ENCODE measurements around the gene CAMK1.

CAMK1 gene

DNA sequence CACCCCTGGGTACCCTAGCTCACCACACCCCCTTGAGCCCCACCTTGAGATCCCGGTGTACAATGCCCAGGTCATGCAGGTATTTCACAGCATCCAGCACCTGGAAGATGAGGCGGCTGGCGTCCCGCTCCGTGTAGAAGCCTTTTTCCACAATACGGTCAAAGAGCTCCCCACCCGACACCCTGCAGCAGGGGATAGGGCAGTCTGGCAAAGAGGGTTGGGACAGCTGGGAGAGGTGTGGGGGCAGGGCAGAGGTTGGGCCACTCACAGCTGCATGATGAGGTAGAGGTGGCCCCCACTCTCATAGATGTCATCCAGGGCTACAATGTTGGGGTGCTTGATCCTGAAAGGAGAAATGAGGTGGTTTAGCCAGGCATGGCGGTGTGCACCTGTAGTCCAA, 6.9 kb downstream of the CAMK1 start:
- TF ChIP-seq, protein P1, sequence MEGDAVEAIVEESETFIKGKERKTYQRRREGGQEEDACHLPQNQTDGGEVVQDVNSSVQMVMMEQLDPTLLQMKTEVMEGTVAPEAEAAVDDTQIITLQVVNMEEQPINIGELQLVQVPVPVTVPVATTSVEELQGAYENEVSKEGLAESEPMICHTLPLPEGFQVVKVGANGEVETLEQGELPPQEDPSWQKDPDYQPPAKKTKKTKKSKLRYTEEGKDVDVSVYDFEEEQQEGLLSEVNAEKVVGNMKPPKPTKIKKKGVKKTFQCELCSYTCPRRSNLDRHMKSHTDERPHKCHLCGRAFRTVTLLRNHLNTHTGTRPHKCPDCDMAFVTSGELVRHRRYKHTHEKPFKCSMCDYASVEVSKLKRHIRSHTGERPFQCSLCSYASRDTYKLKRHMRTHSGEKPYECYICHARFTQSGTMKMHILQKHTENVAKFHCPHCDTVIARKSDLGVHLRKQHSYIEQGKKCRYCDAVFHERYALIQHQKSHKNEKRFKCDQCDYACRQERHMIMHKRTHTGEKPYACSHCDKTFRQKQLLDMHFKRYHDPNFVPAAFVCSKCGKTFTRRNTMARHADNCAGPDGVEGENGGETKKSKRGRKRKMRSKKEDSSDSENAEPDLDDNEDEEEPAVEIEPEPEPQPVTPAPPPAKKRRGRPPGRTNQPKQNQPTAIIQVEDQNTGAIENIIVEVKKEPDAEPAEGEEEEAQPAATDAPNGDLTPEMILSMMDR (IDR thresholded peaks at IDR 0.05; ENCODE audit: borderline replicate concordance, insufficient read depth, low read depth, low read length): no peak

GRCh38 chr3:9761919-9762318, 7.8 kb downstream of the CAMK1 start:
- TF ChIP-seq, protein P1 (IDR thresholded peaks at IDR 0.05; ENCODE audit: borderline replicate concordance, insufficient read depth, low read depth, low read length): no peak
- H3K4me3 ChIP-seq (ENCODE audit: low read depth, low read length): no peak overlapping the region

More for the DNA sequence above, 6.9 kb downstream of the CAMK1 start:
- no peak overlapping the region for H3K4me3 ChIP-seq (ENCODE audit: low read depth, low read length)

GRCh38 chr3:9760779-9761505, 8.8 kb downstream of the CAMK1 start:
- no peak overlapping the region for H3K4me3 ChIP-seq (ENCODE audit: low read depth, low read length)
- TF ChIP-seq, protein P1 (IDR thresholded peaks at IDR 0.05; ENCODE audit: borderline replicate concordance, insufficient read depth, low read depth, low read length): no peak

DNA sequence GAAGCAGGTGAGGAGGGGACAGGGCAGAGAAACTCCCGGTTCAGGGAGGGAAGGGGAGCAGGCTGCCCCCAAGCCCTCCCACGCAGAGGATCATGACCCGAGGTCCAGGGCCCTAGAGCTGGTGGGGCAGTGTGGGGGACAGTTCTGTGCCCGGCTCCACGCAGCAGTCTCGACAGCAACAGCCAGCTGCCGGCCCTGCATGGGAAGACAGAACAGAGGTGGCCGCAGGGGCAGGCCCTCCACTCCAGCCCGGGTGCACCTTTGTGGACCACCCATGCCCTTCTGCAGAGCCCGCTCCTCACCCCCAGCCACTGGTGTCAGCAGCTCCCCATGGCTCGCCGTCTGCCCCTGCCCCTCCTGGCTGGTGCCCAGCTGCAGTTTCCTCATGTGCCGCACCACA, 12.3 kb downstream of the CAMK1 start:
- TF ChIP-seq, protein P1 (IDR thresholded peaks at IDR 0.05; ENCODE audit: borderline replicate concordance, insufficient read depth, low read depth, low read length): no peak

DNA sequence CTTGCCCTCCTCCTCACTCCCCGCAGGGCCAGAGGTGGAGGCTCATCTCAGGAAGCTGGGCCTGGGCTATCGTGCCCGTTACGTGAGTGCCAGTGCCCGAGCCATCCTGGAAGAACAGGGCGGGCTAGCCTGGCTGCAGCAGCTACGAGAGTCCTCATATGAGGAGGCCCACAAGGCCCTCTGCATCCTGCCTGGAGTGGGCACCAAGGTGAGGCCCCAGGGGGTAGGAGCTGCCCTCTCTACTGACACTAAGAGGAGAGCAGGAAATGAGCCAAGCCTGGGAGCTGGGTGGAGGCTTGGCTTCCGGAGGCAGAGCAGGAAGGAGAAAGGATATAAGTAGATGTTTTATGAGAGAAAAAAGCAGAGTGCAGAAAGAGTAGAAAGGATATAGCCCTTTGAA, 15.1 kb downstream of the CAMK1 start:
- TF ChIP-seq, protein P1 (IDR thresholded peaks at IDR 0.05; ENCODE audit: borderline replicate concordance, insufficient read depth, low read depth, low read length): no peak
- H3K4me3 ChIP-seq (ENCODE audit: low read depth, low read length): no peak overlapping the region

More for the DNA sequence above, 12.3 kb downstream of the CAMK1 start:
- H3K4me3 ChIP-seq (ENCODE audit: low read depth, low read length): no peak overlapping the region

- H3K4me3 ChIP-seq (ENCODE audit: low read depth, low read length): peak overlapping the region; percentile 90
- TF ChIP-seq, protein P1 (IDR thresholded peaks at IDR 0.05; ENCODE audit: borderline replicate concordance, insufficient read depth, low read depth, low read length): no peak
Observed at GRCh38 chr3:9750556-9751411, 19.0 kb downstream of the CAMK1 start.

All from GM12875 (cell line).